Ammon's horn (tissue), 1 donor: Measurements from ENCODE around the gene ATP5F1E.

ENCODE experiments used
- DNase-seq: peaks from one replicate; pipeline ENCODE4 v3.0.0-alpha.2; 2016; ENCODE audit warnings: low spot score

Gene ATP5F1E

DNA sequence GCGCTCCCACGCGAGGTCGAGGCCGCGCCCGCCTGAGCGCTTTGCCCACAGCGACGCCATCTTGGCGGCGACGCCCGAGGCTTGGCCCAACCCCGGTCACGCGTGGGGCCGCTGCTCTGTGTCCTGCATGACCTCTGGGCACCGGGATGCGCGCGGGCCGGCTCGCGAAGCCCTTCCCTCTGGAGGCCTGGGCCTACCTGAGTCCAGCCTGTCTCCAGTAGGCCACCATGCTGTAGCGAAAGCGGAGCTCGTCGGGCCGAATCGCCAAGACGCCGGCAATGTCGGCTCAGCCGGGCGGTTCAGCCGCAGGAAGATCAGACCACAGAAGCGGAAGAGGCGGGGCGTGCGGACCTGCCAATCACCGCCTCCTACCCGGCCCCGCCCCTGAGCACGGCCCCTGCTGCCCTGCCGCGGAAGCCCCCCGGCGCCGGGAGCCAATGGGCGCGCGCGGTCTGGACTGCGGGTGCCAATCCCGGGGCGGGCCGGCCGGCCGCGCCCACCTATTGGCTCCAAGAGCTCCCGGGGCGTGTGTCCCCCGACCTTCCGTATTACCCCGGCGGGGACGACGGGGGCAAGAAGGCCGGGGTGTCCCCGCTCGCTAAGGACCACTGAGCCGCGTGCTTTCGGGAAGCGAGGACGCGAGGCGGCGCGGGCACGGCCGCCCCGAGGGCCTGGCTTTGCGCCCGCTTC is at the start of gene ATP5F1E:
TSS of gene ATP5F1E (minus strand) at position 313 of the 690 bp plus-strand sequence. CDS start at position 229, 84 bp downstream.
- peak; percentile 98 for DNase-seq

DNA sequence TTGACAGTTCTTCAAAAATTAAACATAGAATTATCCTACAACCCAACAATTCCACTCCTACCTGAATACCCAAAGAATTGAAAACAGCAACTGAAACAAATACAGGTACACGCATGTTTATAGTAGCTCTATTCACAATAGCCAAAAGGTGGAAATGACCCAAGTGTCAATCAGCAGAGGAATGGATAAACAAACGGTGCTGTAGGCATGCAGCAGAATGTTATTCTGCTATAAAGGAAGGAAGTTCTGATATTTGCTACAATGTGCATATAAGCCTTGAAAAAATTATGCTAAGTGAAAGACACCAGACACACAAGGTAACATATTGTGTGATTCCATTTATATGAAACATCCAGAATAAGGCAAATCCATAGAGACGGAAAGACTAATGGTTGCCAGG is 48.9 kb upstream of the ATP5F1E start:
- DNase-seq, result no peak

GRCh38 chr20:59078231-59078630 is 46.1 kb upstream of the ATP5F1E start:
- DNase-seq, result no peak

GRCh38 chr20:59077705-59078104 is 45.6 kb upstream of the ATP5F1E start:
- no peak for DNase-seq

GRCh38 chr20:59075934-59076508 is 43.9 kb upstream of the ATP5F1E start:
- no peak for DNase-seq

DNA sequence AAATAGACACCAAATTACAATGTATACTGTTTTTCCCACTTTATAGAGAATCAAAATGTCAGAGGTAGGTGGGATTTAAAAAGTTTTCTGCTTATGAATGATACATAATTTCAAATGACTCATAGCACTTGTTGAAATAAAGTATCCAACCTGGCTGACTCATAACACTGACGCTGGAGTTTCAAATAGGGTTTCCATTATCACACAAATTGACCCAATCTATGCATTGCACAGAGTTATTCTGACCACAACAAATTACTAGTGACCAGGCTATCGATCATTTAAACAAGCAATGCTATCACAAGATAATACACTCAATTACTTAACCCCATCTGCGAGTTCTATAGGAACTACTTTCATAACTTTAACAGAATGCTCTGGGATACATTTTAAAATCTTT is 42.3 kb upstream of the ATP5F1E start:
- DNase-seq, result no peak

- no peak for DNase-seq
Measured at GRCh38 chr20:59073582-59073981, 41.4 kb upstream of the ATP5F1E start.

- peak; percentile 38 for DNase-seq
Measured at GRCh38 chr20:59071216-59071615, 39.1 kb upstream of the ATP5F1E start.

DNA sequence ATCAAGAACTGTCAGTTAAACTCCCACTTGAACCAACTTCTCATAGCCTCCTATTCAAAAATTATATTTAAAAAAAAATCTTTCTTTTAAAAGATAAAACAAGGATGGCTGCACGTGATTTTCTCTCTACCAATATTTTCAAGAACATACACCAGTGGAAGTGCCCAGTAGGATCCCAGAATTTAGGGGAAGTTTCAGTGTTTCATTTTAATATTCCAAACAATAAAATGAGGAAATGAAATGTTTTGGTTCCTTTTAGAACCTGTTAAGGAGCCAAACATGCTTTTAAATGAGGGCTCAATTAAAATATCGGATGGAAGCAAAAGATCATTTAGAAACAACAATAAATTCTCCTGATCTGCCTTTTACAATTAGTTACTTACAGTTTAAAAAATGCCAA is 36.9 kb upstream of the ATP5F1E start:
- DNase-seq, result no peak

GRCh38 chr20:59068534-59068933 is 36.4 kb upstream of the ATP5F1E start:
- no peak for DNase-seq

DNA sequence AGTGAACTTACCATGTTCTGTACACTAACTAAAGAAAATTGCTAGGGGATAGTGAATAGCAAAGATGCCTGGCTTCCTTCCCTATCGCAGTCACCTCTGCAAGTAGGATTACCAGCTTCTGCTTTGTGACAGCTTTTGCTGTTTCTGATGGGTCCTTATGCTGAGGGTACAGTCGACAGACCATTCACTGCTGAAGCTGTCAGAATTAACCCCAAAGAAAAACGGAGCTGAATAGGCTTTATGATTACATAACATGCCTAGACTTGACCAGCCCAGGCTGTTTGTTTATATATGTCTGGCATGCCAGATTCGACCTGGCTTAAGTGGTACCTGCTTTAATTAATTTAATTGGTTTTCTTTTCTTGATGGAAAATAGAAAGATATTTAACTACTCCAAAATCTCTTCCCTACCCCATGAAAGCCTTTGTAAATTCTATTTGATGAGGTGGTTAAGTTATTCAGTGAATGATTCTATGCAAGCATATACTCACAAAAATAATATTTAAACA is 32.1 kb upstream of the ATP5F1E start:
- no peak for DNase-seq

- no peak for DNase-seq
Measured at GRCh38 chr20:59063358-59064213, 31.5 kb upstream of the ATP5F1E start.

- DNase-seq, result no peak
Measured at GRCh38 chr20:59062081-59062480, 29.9 kb upstream of the ATP5F1E start.

DNA sequence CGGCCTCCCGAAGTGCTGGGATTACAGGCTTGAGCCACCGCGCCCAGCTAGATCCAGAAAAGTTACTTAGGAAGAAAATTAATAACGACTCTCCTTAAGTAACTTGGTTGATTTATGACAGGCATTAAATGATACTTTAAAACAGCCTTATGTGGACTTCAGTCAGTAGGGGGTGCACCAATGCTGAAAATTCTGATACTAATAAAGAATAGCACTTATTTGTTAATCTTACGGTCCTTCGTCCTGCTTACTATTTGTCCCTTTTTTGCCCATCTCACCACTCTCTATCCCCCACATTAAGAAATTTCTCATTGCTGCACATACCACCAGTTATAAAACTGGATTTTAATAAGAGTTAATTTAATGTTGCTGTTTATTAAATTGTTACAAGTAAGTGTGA is 23.2 kb upstream of the ATP5F1E start:
- DNase-seq, result no peak

GRCh38 chr20:59051666-59052185 is 19.6 kb upstream of the ATP5F1E start:
- no peak for DNase-seq

DNA sequence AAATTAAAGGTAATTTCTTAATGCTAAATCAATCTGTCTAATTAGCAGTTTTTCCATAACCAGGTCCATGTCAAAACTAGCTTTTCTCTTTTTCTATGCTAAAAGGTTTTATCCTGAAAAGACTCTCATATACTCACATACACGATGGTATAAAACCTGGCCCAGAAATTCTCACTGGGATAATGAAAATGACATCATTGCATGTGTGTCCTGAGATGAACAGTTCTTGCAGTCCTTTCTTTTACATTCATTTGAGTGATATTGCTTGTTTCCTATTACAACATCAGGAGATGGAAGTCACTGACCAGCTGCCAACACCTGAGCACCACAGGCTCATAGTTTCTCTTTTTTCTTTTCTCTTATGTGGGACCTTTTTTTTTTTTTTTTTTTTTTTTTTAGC is 18.3 kb upstream of the ATP5F1E start:
- DNase-seq, result no peak

DNA sequence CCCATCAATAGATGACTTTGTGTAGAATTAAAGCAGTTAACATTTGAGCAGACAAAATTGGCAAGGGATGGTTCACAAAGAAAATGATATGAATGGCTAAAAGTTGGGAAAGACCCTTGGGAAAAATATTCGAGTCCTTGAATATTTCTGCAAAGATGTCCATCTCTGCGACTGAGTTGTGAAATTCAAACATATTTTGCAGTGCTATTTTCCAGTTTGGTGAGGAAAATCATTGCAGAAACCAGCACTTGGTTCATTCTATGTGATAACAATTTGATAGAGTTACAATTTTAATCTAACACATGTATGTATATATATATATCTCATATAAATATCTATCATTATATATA is 16.5 kb upstream of the ATP5F1E start:
- no peak for DNase-seq

DNA sequence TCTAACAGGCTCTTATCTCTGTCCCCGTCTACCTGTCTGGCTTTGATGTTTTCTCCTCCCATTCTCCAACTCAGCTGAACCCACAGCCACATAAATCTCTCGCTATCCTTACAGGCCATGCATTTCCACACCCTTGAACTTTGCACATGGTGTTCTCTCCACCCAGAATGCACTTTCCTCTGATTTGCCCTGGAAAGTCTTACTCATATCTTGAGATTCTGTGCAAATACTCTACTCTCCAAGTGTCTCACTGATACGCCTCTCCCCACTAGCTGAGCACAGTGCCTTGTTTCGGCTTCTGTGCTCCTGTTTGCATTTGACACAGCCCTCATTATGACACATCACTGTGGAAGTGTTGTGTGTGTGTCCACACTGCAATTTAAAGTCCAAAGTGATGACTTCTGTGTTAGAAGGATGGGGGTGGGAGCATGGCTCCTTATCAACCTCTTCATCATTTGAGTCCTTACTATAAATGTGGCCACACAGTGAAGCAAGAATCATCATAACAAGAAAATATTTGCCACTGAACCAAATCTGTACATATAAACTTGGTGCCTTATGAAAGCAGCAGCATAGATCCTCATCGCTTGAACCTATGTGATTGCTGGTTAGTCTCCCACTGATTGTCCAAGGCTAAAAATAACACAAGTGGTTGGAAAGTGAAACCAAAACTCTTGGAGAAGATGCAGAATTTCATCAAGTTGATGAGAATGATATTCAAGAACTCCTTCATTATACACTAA is 16.0 kb upstream of the ATP5F1E start:
- DNase-seq, result no peak

DNA sequence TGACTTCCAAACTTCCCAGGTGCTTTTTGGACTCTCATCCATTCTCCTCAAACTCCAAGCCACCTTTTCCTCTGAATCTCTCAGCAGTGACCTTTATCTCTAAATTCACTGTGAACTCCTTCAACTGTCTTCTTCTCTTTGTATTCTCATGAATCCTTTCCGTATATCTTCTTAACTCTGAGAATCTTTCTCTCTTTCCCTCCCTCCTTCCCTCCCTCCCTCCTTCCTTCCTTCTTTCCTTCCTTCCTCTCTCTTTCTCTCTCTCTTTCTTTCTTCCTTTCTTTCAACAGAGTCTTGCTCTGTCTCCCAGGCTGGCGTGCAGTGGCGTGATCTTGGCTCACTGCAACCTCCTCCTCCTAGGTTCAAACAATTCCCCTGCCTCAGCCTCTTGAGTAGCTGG is 14.7 kb upstream of the ATP5F1E start:
- no peak for DNase-seq

GRCh38 chr20:59044796-59045195 is 12.7 kb upstream of the ATP5F1E start:
- no peak for DNase-seq

- DNase-seq, result no peak
Measured at GRCh38 chr20:59044295-59044694, 12.2 kb upstream of the ATP5F1E start.

DNA sequence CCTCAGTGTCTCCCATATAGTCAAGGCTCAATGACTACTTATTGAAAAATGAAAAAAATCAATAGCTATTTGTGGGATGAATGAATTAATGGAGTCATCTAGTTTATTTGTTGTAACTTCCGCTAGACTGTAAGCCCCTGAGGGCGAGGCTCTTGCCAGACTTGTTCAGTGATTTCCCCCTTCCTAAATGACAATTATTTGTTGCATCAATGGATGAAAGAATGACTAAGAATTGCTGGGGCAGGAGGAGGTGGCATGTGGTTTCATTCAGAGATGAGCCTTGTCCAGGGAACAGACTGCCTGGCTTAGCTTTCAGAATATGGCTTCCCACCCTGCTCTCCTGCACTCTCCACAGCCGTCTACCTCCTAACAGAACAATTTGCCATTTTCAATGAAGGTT is 11.6 kb upstream of the ATP5F1E start:
- no peak for DNase-seq
